ENCODE results near the gene TUSC2. TPM values are rescaled to one million over a fixed set of nuclear protein-coding genes. Genes with fewer than 3 reads are reported as not detected.
A peak's percentile ranks its signal among the peaks of the same experiment; 100 is the strongest.

TUSC2 gene
- total RNA-seq, 1 experiment from 2014 or later: 33.5 TPM

DNA sequence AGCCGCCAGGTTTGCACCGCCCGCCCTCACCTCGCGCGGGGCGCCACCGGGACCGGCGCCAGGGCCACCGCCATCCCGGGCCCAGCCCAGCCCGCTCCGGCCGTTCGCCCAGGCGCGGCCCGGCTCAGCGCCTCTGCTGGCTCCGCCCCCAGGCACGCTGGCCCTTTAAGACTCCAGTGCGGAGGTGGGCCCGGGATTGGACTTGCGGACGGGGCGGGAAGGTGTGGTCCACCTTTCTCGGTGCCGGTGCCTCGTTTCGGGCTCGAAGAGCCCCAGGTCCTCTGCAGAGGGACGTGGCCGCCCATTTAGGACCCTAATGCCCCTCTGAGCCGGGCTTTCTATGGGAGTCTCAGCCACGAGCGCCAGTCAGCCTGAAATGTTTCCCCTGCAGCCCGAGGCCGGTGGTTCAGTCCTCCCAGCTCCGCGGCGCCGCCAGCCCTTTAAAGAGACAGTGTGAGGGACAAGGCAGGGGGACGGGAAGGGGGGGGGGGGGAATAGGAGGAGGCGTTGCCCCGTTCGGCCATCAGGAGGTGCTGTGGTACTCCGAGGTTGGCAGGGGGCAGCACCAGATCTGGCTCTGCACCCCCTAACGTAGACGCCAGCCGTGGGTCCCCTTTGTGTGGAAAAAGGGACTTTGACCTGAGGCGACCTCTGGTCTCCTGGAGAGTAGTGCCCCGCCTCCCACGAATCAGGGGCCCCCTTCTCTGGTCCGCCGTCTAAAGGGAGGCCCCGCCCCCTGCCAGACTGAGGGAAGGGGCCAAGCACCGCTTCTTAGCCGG, 6.5 kb downstream of the TUSC2 start:
- WGBS (ENCODE audit: extremely low coverage, insufficient read length, low lambda C conversion rate): no CpG with 5 or more reads among the region's 59 CpGs
- Mint-ChIP-seq H3K9me3 (no peaks in the 10 kb centered on the region), H3K4me1 (peaks cover 27 to 42% of the 10 kb centered on the region in 2 experiments), H3K4me3 (peak overlapping the region; percentile 85 to 90), H3K36me3 (ENCODE audit: insufficient read depth in 1 of 3, low read depth in 3 of 3) (peaks cover 37 to 59% (median 47%) of the 10 kb centered on the region in 3 experiments), H3K27me3 (ENCODE audit: low read depth) (no peaks in the 10 kb centered on the region), H3K27ac (peak overlapping the region; percentile 98 to 100 (median 99))
- no peak overlapping the region for H4K5ac ChIP-seq (ENCODE audit: insufficient read length, low read depth, low read length)
- H3K14ac ChIP-seq (ENCODE audit: insufficient read depth, low read length): peak overlapping the region; percentile 98
- no peak overlapping the region for H4K8ac ChIP-seq (replicated peaks; ENCODE audit: insufficient read length, low read depth, low read length)
- H2BK15ac ChIP-seq (ENCODE audit: low read depth, low read length): no peak overlapping the region
- H3K4me2 ChIP-seq (ENCODE audit: insufficient read depth, insufficient read length, low read length): peak overlapping the region; percentile 37
- no peak overlapping the region for H3T11ph ChIP-seq (ENCODE audit: low read length)
- no peak overlapping the region for H4K91ac ChIP-seq (ENCODE audit: insufficient read length, low read depth, low read length)
- no peaks in the 10 kb centered on the region for H3K27me3 ChIP-seq (ENCODE audit: insufficient read depth, low read length)
- no peaks in the 10 kb centered on the region for H4K20me1 ChIP-seq (ENCODE audit: control insufficient read depth, insufficient read depth, insufficient read length)
- no peaks in the 10 kb centered on the region for H3K79me1 ChIP-seq (ENCODE audit: insufficient read depth, low read depth, low read length, poor library complexity, severe bottlenecking)
- H2BK20ac ChIP-seq (ENCODE audit: low read depth, low read length, poor library complexity, severe bottlenecking): no peak overlapping the region
- peak; percentile 94 for DNase-seq
- H2BK12ac ChIP-seq (ENCODE audit: insufficient read length, low read depth, low read length): no peak overlapping the region
- H2AFZ ChIP-seq (ENCODE audit: low read length): no peak overlapping the region
- H3K4me1 ChIP-seq (ENCODE audit: insufficient read depth, low read length): peaks cover 6% of the 10 kb centered on the region; the same call in 1 of the 2 replicates
- H3K9me3 ChIP-seq (ENCODE audit: control insufficient read depth, low read depth, low read length): no peaks in the 10 kb centered on the region
- no peak overlapping the region for H2AK5ac ChIP-seq (ENCODE audit: insufficient read length, low read length)
- H3K79me2 ChIP-seq (ENCODE audit: insufficient read depth, low read length): peaks cover 5% of the 10 kb centered on the region; the same call in 1 of the 2 replicates
- H3K56ac ChIP-seq (ENCODE audit: insufficient read length, low read depth, low read length): no peak overlapping the region
- no peak overlapping the region for H3K23ac ChIP-seq (ENCODE audit: insufficient read length, low read depth, low read length)
- H3K18ac ChIP-seq (ENCODE audit: insufficient read length, low read depth, low read length): peak overlapping the region; percentile 96
- H3K9ac ChIP-seq (ENCODE audit: extremely low read depth, insufficient read length, low read length): peak overlapping the region; percentile 87
- no peak overlapping the region for H2BK120ac ChIP-seq (ENCODE audit: low read depth, low read length, poor library complexity, severe bottlenecking)
- H3K23me2 ChIP-seq (ENCODE audit: insufficient read length, low read depth, low read length, poor library complexity, severe bottlenecking): peaks cover 15% of the 10 kb centered on the region
- H3K4ac ChIP-seq (ENCODE audit: low read depth, low read length): no peak overlapping the region
- peak overlapping the region; percentile 81 for H2BK5ac ChIP-seq (ENCODE audit: insufficient read length, low read length)
- TF ChIP-seq, protein P1, sequence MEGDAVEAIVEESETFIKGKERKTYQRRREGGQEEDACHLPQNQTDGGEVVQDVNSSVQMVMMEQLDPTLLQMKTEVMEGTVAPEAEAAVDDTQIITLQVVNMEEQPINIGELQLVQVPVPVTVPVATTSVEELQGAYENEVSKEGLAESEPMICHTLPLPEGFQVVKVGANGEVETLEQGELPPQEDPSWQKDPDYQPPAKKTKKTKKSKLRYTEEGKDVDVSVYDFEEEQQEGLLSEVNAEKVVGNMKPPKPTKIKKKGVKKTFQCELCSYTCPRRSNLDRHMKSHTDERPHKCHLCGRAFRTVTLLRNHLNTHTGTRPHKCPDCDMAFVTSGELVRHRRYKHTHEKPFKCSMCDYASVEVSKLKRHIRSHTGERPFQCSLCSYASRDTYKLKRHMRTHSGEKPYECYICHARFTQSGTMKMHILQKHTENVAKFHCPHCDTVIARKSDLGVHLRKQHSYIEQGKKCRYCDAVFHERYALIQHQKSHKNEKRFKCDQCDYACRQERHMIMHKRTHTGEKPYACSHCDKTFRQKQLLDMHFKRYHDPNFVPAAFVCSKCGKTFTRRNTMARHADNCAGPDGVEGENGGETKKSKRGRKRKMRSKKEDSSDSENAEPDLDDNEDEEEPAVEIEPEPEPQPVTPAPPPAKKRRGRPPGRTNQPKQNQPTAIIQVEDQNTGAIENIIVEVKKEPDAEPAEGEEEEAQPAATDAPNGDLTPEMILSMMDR (conservative IDR thresholded peaks at IDR 0.05): peak; percentile 78
- H3K27ac ChIP-seq (ENCODE audit: insufficient read length, low read depth, low read length): no peak overlapping the region

All from H9 (cell line).